Sigmoid colon (tissue), 4 donors: ENCODE measurements around the gene CD101.

ENCODE experiments used
- EP300 ChIP-seq, 4 donors: sonication (generic); formaldehyde crosslinking; IDR thresholded peaks; one replicate each; pipeline ENCODE4 v1.6.1; 2017; ENCODE audit warnings: antibody characterized with exemption in 4 of 4
- POLR2A ChIP-seq, 2 donors: fragments of 450-650 bp; IDR thresholded peaks; one replicate each; pipeline ENCODE4 v1.6.1; 2016; ENCODE audit warnings: antibody characterized with exemption in 2 of 2, mild to moderate bottlenecking in 2 of 2, moderate library complexity in 2 of 2
- POLR2AphosphoS5 ChIP-seq, 4 donors: sonication (generic); formaldehyde crosslinking; IDR thresholded peaks; one replicate each; pipeline ENCODE4 v1.6.1; 2017; ENCODE audit warnings: antibody characterized with exemption in 4 of 4
- TF ChIP-seq, protein P1 (sequence below), 4 experiments: fragments of 450-650 bp in 3 of 4; fragments of 200-600 bp in 1 of 4; IDR thresholded peaks; one replicate each; pipeline ENCODE4 v1.5.1; 2016 to 2019; ENCODE audit warnings: antibody characterized with exemption in 4 of 4, mild to moderate bottlenecking in 3 of 4, moderate library complexity in 2 of 4

DNA sequence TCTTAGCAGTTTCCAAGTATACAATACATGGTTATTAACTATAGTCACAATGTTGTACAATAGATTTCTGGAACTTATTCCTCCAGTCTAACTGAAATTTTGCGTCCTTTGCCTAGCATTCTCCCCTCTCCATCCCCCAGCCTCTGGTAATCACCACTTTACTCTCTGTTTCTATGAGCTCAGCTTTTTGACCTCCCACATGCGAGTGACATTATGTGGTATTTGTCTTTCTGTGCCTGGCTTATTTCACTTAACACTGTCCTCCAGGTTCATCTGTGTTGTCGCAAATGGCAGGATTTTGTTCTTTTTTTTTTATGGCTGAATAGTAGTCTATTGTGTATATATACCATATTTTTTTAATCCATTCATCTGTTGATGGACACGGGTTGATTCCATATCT is 43.9 kb upstream of the CD101 start:
- TF ChIP-seq POLR2A (IDR thresholded peaks at IDR 0.05): no peak
- TF ChIP-seq, protein P1, sequence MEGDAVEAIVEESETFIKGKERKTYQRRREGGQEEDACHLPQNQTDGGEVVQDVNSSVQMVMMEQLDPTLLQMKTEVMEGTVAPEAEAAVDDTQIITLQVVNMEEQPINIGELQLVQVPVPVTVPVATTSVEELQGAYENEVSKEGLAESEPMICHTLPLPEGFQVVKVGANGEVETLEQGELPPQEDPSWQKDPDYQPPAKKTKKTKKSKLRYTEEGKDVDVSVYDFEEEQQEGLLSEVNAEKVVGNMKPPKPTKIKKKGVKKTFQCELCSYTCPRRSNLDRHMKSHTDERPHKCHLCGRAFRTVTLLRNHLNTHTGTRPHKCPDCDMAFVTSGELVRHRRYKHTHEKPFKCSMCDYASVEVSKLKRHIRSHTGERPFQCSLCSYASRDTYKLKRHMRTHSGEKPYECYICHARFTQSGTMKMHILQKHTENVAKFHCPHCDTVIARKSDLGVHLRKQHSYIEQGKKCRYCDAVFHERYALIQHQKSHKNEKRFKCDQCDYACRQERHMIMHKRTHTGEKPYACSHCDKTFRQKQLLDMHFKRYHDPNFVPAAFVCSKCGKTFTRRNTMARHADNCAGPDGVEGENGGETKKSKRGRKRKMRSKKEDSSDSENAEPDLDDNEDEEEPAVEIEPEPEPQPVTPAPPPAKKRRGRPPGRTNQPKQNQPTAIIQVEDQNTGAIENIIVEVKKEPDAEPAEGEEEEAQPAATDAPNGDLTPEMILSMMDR (IDR thresholded peaks at IDR 0.05): no peak
- no peak for TF ChIP-seq POLR2AphosphoS5 (IDR thresholded peaks at IDR 0.05)
- TF ChIP-seq EP300 (IDR thresholded peaks at IDR 0.05): no peak
